Right lobe of liver (tissue), 6 donors: Measurements from ENCODE around the gene CHRNB2. TPM values are rescaled to one million over a fixed set of nuclear protein-coding genes. Genes with fewer than 3 reads are reported as not detected.
"Not testable (repeated sequence)": the region's sequence is repeated elsewhere in the genome, so short reads cannot be mapped to it uniquely, and the experiment has no call there.

Experiments
- ATAC-seq, 4 donors: fragments of 200-7000 bp; cut with Tn5 transposase; one replicate each; pipeline ENCODE4 v1.9.1; 2020; ENCODE audit warnings: mild to moderate bottlenecking in 4 of 4, moderate library complexity in 4 of 4
- DNase-seq, 3 donors: peaks; one replicate each; pipeline ENCODE4 v3.0.0-alpha.2; 2020
- H3K27ac ChIP-seq, 3 donors: fragments of 200-600 bp; one replicate each; pipeline ENCODE4 v1.8.0; 2022
- H3K27me3 ChIP-seq, 2 donors: fragments of 200-600 bp; one replicate each; pipeline ENCODE4 v1.8.0; 2022
- H3K36me3 ChIP-seq, 4 donors: fragments of 200-600 bp; sonication (generic) in 1 of 4; one replicate each; pipeline versions ENCODE4 v1.5.1 to v1.8.0; 2017 to 2022; ENCODE audit warnings: control low read depth in 1 of 4
- H3K4me1 ChIP-seq, 4 donors: fragments of 200-600 bp; sonication (generic) in 1 of 4; one replicate each; pipeline versions ENCODE4 v1.5.1 to v1.8.0; 2017 to 2022; ENCODE audit warnings: control low read depth in 1 of 4
- H3K4me3 ChIP-seq, 3 donors: fragments of 200-600 bp; one replicate each; pipeline ENCODE4 v1.8.0; 2022
- H3K9me3 ChIP-seq, 4 donors: fragments of 200-600 bp; sonication (generic) in 1 of 4; one replicate each; pipeline versions ENCODE4 v1.5.1 to v1.8.0; 2017 to 2022; ENCODE audit warnings: control low read depth in 1 of 4
- POLR2A ChIP-seq: fragments of 450-650 bp; IDR thresholded peaks from one replicate; pipeline ENCODE4 v1.6.1; 2017; ENCODE audit warnings: antibody characterized with exemption, mild to moderate bottlenecking
- WGBS: methylation state at CpG from one replicate; pipeline ENCODE4 v1.1.6; 2018; ENCODE audit warnings: low coverage, low lambda C conversion rate; ENCODE audit not compliant: insufficient coverage; ENCODE audit errors: missing lambda C conversion rate; 5-methylcytosine and 5-hydroxymethylcytosine counted together
- intact Hi-C, 2 donors: fragments of 100-400 bp; cut with DNase I; formaldehyde crosslinking; loops; one replicate each; pipeline versions ENCODE4 v1.11.2 to v1.14.1; 2022
- total RNA-seq, 6 experiments: library from RNA; depleted of rRNA in 2 of 6; stranded (reverse); fragments of >200 nt in 2 of 6; fragmentation: NEBNext Ultra II Directional in 3 of 6; extraction: Animal tissue kit (Norgen Biotek cat#: 25700) in 3 of 6; gene quantifications; one replicate each; pipeline versions ENCODE4 v1.1.0 to v1.2.4, GENCODE V29; 2016 to 2023
- TF ChIP-seq, protein P1 (sequence below), 4 donors: fragments of 200-600 bp in 3 of 4; fragments of 450-650 bp in 1 of 4; IDR thresholded peaks; one replicate each; pipeline versions ENCODE4 v1.5.1 to v1.8.0; 2016 to 2022; ENCODE audit warnings: antibody characterized with exemption in 4 of 4, mild to moderate bottlenecking in 2 of 4
- donor health status: DM: no; HTN: yes; CAD: no.
- donor health status: DM: no; HTN: no; CAD: no.
- donor health status: DM: no; HTN: no; CAD: no.
- donor health status: DM: no; HTN: yes; CAD: no.
- donor health status: DM: no; HTN: yes; CAD: no.

CHRNB2 gene
- total RNA-seq, 6 experiments from 2014 or later: 0.07 TPM; not detected in 5

DNA sequence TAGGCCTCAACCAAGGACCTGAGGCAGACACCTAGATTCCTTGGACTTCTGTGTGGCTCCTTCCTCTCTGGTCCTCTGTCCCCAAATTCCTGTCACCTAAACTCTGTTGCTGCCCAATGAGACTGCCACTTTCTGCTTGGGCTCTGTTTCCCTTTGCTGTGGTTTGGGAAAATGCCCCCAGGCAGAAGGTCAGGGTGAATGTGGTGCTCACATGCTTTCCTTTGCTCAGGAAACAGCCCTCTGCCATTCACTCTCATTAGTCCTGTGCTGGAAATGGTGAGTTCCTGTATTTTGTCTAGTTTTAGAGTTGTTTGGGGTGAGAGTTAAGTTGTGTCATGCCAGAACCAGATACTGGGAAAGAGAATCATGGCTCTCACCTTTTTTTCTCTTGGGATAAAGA lies 42.7 kb upstream of the CHRNB2 start:
- intact Hi-C loops: no loop called here
- Histone ChIP-seq H3K27me3 (no peaks in the 10 kb centered on the region), H3K27ac (no peak overlapping the region), H3K4me3 (no peak overlapping the region), H3K36me3 (no peaks in the 10 kb centered on the region), H3K4me1 (peaks cover 0 to 15% (median 4%) of the 10 kb centered on the region in 4 donors), H3K9me3 (no peaks in the 10 kb centered on the region)
- no peak for TF ChIP-seq POLR2A
- TF ChIP-seq, protein P1, sequence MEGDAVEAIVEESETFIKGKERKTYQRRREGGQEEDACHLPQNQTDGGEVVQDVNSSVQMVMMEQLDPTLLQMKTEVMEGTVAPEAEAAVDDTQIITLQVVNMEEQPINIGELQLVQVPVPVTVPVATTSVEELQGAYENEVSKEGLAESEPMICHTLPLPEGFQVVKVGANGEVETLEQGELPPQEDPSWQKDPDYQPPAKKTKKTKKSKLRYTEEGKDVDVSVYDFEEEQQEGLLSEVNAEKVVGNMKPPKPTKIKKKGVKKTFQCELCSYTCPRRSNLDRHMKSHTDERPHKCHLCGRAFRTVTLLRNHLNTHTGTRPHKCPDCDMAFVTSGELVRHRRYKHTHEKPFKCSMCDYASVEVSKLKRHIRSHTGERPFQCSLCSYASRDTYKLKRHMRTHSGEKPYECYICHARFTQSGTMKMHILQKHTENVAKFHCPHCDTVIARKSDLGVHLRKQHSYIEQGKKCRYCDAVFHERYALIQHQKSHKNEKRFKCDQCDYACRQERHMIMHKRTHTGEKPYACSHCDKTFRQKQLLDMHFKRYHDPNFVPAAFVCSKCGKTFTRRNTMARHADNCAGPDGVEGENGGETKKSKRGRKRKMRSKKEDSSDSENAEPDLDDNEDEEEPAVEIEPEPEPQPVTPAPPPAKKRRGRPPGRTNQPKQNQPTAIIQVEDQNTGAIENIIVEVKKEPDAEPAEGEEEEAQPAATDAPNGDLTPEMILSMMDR (IDR thresholded peaks at IDR 0.05): no peak
- no peak for DNase-seq
- no peak for ATAC-seq

DNA sequence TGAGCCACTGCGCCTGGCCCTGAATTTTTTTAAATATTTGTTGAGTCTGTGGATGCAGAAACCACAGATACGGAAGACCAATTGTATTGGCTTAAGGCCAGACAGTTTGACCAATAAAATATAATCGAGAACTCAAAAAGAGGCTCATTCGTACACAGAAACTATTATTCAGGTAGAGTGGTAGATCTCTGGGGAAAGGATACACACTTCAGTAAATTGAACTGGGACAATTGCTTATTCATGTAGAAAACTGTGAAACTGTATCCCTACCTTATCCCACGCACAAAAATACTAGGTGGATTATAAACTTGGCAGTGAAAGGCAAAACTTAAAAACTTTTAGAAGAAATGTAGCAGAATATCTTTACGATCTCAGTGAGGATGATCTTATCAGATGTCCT lies 40.4 kb upstream of the CHRNB2 start:
- Histone ChIP-seq H3K27ac (no peak overlapping the region), H3K27me3 (no peaks in the 10 kb centered on the region), H3K4me1 (no peaks in the 10 kb centered on the region), H3K36me3 (no peaks in the 10 kb centered on the region), H3K9me3 (no peaks in the 10 kb centered on the region), H3K4me3 (no peak overlapping the region)
- no peak for TF ChIP-seq POLR2A
- TF ChIP-seq, protein P1 (IDR thresholded peaks at IDR 0.05): no peak
- intact Hi-C loops: no loop called here
- DNase-seq: no peak
- 67% methylated on average over 6 of the region's 6 CpGs for WGBS
- no peak for ATAC-seq

DNA sequence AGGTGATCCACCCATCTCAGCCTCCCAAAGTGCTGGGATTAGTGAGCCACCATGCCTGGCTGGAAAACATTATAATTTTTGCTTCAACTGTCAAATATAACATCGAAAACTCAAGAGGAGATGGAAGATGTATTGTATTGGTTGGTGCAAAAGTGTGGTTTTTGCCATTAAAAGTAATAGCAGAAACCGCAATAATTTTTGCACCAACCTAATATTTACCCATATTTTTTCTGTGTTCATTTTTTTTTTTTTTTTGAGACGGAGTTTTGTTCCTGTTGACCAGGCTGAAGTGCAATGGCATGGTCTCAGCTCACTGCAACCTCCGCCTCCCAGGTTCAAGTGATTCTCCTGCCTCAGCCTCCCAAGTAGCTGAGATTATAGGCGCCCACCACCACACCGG lies 38.3 kb upstream of the CHRNB2 start:
- Histone ChIP-seq H3K4me3 (no peak overlapping the region), H3K27me3 (no peaks in the 10 kb centered on the region), H3K9me3 (no peaks in the 10 kb centered on the region), H3K4me1 (no peaks in the 10 kb centered on the region), H3K36me3 (no peaks in the 10 kb centered on the region), H3K27ac (no peak overlapping the region)
- no peak for DNase-seq
- WGBS: 91% methylated on average over 6 of the region's 6 CpGs
- intact Hi-C loops: no loop called here
- ATAC-seq: no peak
- TF ChIP-seq POLR2A: no peak
- TF ChIP-seq, protein P1 (IDR thresholded peaks at IDR 0.05): no peak

GRCh38 chr1:154531950-154532349 lies 35.6 kb upstream of the CHRNB2 start:
- H3K4me3 ChIP-seq, H3K9me3 ChIP-seq, DNase-seq, H3K27ac ChIP-seq, H3K27me3 ChIP-seq, H3K36me3 ChIP-seq, intact Hi-C loops, H3K4me1 ChIP-seq, ATAC-seq: not testable (repeated sequence)
- no CpG with 5 or more reads among the region's 13 CpGs for WGBS

DNA sequence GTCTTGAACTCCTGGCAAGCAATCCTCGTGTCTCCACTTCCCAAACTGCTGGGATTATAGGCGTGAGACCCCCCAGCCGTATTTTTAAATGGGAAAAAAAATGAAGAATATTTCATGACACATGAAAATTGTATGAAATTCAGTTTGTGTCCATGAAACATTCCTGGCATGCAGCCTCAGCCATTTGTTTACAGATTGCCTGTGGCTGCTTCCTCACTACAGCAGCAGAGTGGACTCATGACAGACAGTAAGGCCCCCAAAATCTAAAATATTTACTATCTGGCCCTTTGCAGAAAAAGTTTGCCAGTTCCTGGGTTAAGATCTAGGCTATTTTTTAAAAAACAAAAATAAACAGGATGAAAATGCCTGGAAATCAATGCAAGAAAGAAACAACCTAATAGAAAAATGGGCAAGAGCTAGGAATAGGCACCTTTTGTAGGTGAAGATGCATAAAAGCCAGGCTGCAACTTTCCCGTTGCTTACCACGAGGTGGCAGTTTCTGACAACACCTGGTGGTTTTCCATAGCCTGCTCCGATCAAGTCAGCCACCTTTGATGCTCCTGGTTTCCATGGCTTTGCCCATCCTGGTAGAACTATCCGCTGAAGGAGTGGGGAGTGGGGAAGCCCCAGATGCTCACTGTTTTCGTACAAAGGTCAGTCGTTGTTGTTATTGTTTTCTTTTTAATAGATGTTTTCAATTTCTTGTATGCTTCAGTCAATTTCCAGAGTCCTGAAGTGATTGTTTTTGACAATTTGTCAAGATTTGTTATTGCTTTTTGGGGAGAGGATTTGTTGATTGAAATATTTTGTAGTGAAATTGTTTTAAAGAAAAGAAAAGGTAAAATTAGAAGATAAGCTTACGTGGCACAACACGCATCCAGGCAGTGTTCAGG lies 33.4 kb upstream of the CHRNB2 start:
- DNase-seq: peak in 2 of 3 donors; percentile 37 to 63
- Histone ChIP-seq H3K27me3 (no peaks in the 10 kb centered on the region), H3K4me3 (no peak overlapping the region), H3K27ac (no peak overlapping the region), H3K36me3 (no peaks in the 10 kb centered on the region), H3K9me3 (no peaks in the 10 kb centered on the region), H3K4me1 (no peaks in the 10 kb centered on the region)
- TF ChIP-seq POLR2A: no peak
- TF ChIP-seq, protein P1 (IDR thresholded peaks at IDR 0.05): peak; percentile 49 to 72 (median 63)
- intact Hi-C loops: no loop called here
- 43% methylated on average over 11 of the region's 11 CpGs for WGBS
- ATAC-seq: peak; percentile 88 to 94 (median 92)
